ENCODE measurements around the gene ACTR3. TPM values are rescaled to one million over a fixed set of nuclear protein-coding genes. Genes with fewer than 3 reads are reported as not detected.

Gene ACTR3
- total and polyA plus RNA-seq, 2 experiments from 2014 or later, result 63.7 to 137 TPM

DNA sequence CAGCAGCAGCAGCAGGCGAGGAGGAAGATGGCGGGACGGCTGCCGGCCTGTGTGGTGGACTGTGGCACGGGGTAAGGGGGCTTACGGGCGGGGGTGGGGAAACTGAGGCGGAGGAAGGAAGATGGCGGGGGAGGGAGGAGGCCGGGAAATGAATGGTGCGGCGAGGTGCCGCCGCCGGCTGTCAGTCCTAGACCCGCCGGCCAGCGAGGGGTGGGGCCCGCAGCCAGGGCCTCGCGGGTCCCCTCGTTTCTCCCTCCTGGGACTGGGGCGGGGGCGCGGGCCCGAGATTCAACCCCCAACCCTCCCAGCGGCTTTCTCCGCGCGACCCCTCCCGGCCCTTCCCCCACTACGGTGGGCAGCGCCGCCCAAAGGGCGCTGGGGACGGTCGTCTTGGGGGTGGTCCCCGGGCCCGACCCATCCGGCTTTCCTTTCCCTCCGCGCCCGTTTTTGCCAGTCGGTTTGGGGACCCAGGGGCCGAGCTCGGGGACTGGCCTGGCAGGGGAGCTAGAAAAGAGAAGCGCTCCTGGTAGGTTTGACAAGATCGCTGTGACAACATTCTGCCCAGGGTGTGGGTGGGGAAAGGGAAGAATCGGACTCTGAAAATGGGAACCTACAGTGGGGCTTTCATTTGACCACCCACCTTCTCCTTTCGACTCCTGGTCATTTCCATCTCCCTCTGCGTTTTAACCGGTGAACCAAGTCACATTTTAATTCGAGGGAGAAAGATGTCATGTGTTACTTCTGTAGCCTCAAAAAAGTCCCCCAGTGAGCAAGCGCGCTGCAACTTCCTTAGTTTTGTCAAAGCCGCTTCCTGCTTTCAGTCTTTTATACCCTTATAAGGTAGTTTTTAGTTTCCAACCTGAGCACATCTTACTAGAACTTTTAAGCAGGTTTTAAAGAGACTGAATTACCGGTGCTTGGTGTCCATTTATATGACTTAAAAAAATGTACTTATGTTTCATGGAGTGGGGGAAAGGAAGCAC lies 655 bp downstream of the ACTR3 start:
- no peaks in the 10 kb centered on the region for H3K36me3 ChIP-seq (ENCODE audit: insufficient read depth)
- Mint-ChIP-seq H3K27ac (peak overlapping the region; percentile 91), H3K36me3 (ENCODE audit: low read depth) (peaks cover 11% of the 10 kb centered on the region; the same call in 2 of the 3 replicates), H3K4me3 (peak overlapping the region; percentile 90), H3K4me1 (peaks cover 66% of the 10 kb centered on the region), H3K9me3 (no peaks in the 10 kb centered on the region; the same call in 2 of the 3 replicates), H3K27me3 (ENCODE audit: insufficient read depth, low read depth, poor library complexity) (peaks cover 14% of the 10 kb centered on the region)
- H3K27me3 ChIP-seq (ENCODE audit: insufficient read depth), result no peaks in the 10 kb centered on the region
- peak overlapping the region; percentile 70 for H3K4me2 ChIP-seq
- DNase-seq (ENCODE audit: low spot score) (peak; percentile 64), ATAC-seq (peak; percentile 40)
- peaks cover 24% of the 10 kb centered on the region for H4K20me1 ChIP-seq (replicated peaks; ENCODE audit: insufficient read depth)
- TF ChIP-seq EZH2phosphoT487 (IDR thresholded peaks at IDR 0.05; ENCODE audit: unreplicated experiment) (no peak), CTCF (conservative IDR thresholded peaks at IDR 0.05; ENCODE audit: low read depth in 2 of 2) (0 out of 4 replicates have a peak, but pooled peaks of 1 of the 2 experiments have one; percentile 14), NANOG (IDR thresholded peaks at IDR 0.05; ENCODE audit: borderline replicate concordance) (no peak), REST (IDR thresholded peaks at IDR 0.05; ENCODE audit: unreplicated experiment) (no peak)
- peak overlapping the region; percentile 67 for H3K4me3 ChIP-seq
- H3K79me2 ChIP-seq (replicated peaks; ENCODE audit: insufficient read depth), result peaks cover 56% of the 10 kb centered on the region
- H3F3A ChIP-seq (replicated peaks; ENCODE audit: low read depth), result peaks cover 11% of the 10 kb centered on the region
- H2AFZ ChIP-seq, result no peak overlapping the region
- peaks cover 57% of the 10 kb centered on the region for H3K4me1 ChIP-seq (ENCODE audit: insufficient read depth)
- no peaks in the 10 kb centered on the region for H3K9me2 ChIP-seq (ENCODE audit: insufficient read depth)
- peak overlapping the region; percentile 93 for H3K27ac ChIP-seq (ENCODE audit: low read depth)

DNA sequence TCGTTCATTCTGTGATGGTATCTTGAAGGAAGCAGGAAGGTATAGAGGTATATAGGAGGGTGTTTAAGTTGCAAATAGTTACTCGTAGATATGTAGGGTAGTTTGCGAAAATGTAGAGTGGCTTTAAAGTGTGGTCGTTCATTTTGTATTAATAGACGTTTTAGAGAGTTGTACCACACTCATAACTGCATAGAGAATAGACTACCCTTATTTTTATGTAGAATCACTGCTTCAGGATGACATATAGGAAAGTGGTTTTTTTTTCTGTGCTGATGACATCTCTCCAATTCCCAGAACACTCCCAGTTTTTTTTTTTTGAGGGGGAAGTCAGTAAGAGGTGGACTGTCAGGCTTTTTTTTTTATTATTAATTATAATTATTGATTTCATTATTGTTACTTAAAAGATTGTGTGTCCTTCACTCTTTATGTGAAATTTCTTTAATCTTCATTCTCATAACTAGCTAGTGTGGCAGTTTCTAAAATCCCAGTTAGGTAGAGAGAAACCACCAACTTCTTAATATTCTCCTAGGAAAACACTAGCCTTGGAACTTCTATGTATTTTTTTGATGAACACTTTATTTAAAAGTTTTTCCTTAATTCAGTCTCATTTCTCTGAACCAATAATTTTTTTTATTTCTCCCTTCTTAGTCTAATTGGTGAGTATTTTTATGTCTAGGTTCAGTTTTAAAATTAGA lies 1.5 kb downstream of the ACTR3 start:
- H3K4me3 ChIP-seq, result peak overlapping the region; percentile 67
- DNase-seq (ENCODE audit: low spot score) (no peak), ATAC-seq (no peak)
- peak overlapping the region; percentile 90 for H3K4me3 Mint-ChIP-seq
- H3K36me3 Mint-ChIP-seq (ENCODE audit: low read depth), result peaks cover 11% of the 10 kb centered on the region; the same call in 2 of the 3 replicates
- peaks cover 12% of the 10 kb centered on the region for H3K27me3 Mint-ChIP-seq (ENCODE audit: insufficient read depth, low read depth, poor library complexity)
- H3K27ac Mint-ChIP-seq, result peak overlapping the region; percentile 86
- peak overlapping the region; percentile 70 for H3K4me2 ChIP-seq
- H3F3A ChIP-seq (replicated peaks; ENCODE audit: low read depth), result peaks cover 11% of the 10 kb centered on the region
- peaks cover 64% of the 10 kb centered on the region for H3K79me2 ChIP-seq (replicated peaks; ENCODE audit: insufficient read depth)
- H3K4me1 Mint-ChIP-seq, result peaks cover 72% of the 10 kb centered on the region
- no peaks in the 10 kb centered on the region for H3K9me2 ChIP-seq (ENCODE audit: insufficient read depth)
- H3K27ac ChIP-seq (ENCODE audit: low read depth), result peak overlapping the region; percentile 93
- H4K20me1 ChIP-seq (replicated peaks; ENCODE audit: insufficient read depth), result peaks cover 32% of the 10 kb centered on the region
- H3K36me3 ChIP-seq (ENCODE audit: insufficient read depth), result no peaks in the 10 kb centered on the region
- peaks cover 63% of the 10 kb centered on the region for H3K4me1 ChIP-seq (ENCODE audit: insufficient read depth)
- H3K9me3 Mint-ChIP-seq, result no peaks in the 10 kb centered on the region; the same call in 2 of the 3 replicates
- no peak overlapping the region for H2AFZ ChIP-seq
- no peaks in the 10 kb centered on the region for H3K27me3 ChIP-seq (ENCODE audit: insufficient read depth)
- TF ChIP-seq EZH2 (IDR thresholded peaks at IDR 0.05; ENCODE audit: low read depth, unreplicated experiment) (no peak), ZNF114 (CRISPR knock-in tag; IDR thresholded peaks at IDR 0.05) (no peak), REST (IDR thresholded peaks at IDR 0.05; ENCODE audit: unreplicated experiment) (no peak), EZH2phosphoT487 (IDR thresholded peaks at IDR 0.05; ENCODE audit: unreplicated experiment) (no peak), POLR2AphosphoS5 (IDR thresholded peaks at IDR 0.05; ENCODE audit: low read depth) (no peak)
- TF ChIP-seq, protein P1, sequence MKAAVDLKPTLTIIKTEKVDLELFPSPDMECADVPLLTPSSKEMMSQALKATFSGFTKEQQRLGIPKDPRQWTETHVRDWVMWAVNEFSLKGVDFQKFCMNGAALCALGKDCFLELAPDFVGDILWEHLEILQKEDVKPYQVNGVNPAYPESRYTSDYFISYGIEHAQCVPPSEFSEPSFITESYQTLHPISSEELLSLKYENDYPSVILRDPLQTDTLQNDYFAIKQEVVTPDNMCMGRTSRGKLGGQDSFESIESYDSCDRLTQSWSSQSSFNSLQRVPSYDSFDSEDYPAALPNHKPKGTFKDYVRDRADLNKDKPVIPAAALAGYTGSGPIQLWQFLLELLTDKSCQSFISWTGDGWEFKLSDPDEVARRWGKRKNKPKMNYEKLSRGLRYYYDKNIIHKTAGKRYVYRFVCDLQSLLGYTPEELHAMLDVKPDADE (IDR thresholded peaks at IDR 0.05), result no peak

Measured in GM23338 (cell line).